PC-3 (cell line): ENCODE data around the gene CHPF2.

Experiments used
- EZH2phosphoT487 ChIP-seq: fragments of 300-600 bp; sonication (generic); IDR thresholded peaks from 2 replicates; pipeline ENCODE4 v1.6.1; 2018; ENCODE audit warnings: mild to moderate bottlenecking, antibody characterized with exemption, low read length, borderline replicate concordance
- TF ChIP-seq, protein P1 (sequence below): fragments of 300-600 bp; sonication (generic); conservative IDR thresholded peaks from 2 replicates; pipeline ENCODE4 v1.5.1; 2017; ENCODE audit warnings: antibody characterized with exemption, low read depth, mild to moderate bottlenecking, low read length

DNA sequence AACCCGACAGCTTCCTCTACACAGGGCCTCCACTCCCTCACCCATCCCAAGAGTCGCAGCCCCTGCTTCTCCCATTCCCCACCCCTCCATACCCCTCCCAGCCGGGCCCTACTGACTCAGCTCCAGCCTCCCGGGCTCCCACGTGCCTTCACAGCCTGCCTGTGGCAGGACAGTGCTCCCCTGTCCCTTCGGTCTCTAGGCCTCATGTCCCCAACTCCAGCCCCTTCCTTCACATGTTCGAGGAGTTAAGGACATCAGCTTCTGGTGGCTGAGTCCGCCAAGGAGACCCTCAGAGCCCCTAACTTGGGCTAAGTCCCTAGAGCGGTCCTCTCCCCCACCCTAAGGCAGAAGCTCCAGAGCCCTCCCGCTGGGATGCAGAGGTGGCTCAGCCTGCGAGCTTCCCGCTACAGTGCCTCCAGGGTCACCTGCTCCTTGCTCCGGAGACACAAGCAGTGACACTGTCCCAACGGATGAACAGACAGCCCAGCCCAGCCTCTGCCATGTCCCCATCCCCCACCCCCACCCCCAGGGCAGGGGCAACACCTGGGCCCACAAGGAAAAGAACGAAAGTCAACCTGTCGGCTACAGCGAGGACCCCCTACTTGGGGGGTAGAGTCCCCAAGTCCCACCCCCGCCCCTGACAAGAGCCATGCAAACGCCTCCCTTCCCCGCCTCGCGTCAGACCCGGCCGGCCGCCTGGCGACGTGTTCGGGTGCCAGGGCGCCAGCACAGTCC is 15.5 kb downstream of the CHPF2 start:
- TF ChIP-seq, protein P1, sequence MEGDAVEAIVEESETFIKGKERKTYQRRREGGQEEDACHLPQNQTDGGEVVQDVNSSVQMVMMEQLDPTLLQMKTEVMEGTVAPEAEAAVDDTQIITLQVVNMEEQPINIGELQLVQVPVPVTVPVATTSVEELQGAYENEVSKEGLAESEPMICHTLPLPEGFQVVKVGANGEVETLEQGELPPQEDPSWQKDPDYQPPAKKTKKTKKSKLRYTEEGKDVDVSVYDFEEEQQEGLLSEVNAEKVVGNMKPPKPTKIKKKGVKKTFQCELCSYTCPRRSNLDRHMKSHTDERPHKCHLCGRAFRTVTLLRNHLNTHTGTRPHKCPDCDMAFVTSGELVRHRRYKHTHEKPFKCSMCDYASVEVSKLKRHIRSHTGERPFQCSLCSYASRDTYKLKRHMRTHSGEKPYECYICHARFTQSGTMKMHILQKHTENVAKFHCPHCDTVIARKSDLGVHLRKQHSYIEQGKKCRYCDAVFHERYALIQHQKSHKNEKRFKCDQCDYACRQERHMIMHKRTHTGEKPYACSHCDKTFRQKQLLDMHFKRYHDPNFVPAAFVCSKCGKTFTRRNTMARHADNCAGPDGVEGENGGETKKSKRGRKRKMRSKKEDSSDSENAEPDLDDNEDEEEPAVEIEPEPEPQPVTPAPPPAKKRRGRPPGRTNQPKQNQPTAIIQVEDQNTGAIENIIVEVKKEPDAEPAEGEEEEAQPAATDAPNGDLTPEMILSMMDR = no peak
- no peak for TF ChIP-seq EZH2phosphoT487
